ENCODE data around the gene CEMIP. TPM values are rescaled to one million over a fixed set of nuclear protein-coding genes. Genes with fewer than 3 reads are reported as not detected.

CEMIP gene
- total and polyA plus RNA-seq, 8 donors, result 12.4 to 31.8 (median 27.4) TPM

Small RNA genes within 50 kb of the gene (microRNA-seq; reads per million reads assigned to microRNA genes)
- gene MIR4514 (0 reads per million in 2 donors), gene MIR549A (0.17 to 0.27 reads per million in 2 donors)

Other genes with a start within 250 kb of the CEMIP start
- gene ABHD17C, start 84.1 kb upstream of the CEMIP start, total RNA-seq, result 10 to 100 TPM; 32.2 to 33.4 TPM
- 10 to 100 TPM; 23.7 to 34.3 (median 25.2) TPM for gene ABHD17C, start 84.1 kb upstream of the CEMIP start, polyA plus RNA-seq (ENCODE audit: insufficient read length in 6 of 6)
- 10 to 100 TPM; 24.2 to 28.2 TPM for gene MESD, start 210.4 kb downstream of the CEMIP start, total RNA-seq
- 10 to 100 TPM; 40.0 to 44.1 (median 43.0) TPM for gene MESD, start 210.4 kb downstream of the CEMIP start, polyA plus RNA-seq (ENCODE audit: insufficient read length in 6 of 6)
- 10 to 100 TPM; 19.2 to 27.6 TPM for gene TLNRD1, start 221.6 kb downstream of the CEMIP start, total RNA-seq
- gene TLNRD1, start 221.6 kb downstream of the CEMIP start, polyA plus RNA-seq (ENCODE audit: insufficient read length in 6 of 6), result 10 to 100 TPM; 10.1 to 18.5 (median 15.7) TPM

All from left lung (tissue), 8 donors.